CD4-positive, alpha-beta T cell treated with Interleukin-21 for 1 hour (primary cell): Measurements from ENCODE around the gene HAPLN2.

Source experiments
- DNase-seq: peaks from one replicate; pipeline ENCODE4 v3.0.0-alpha.2; 2020

Gene HAPLN2

DNA sequence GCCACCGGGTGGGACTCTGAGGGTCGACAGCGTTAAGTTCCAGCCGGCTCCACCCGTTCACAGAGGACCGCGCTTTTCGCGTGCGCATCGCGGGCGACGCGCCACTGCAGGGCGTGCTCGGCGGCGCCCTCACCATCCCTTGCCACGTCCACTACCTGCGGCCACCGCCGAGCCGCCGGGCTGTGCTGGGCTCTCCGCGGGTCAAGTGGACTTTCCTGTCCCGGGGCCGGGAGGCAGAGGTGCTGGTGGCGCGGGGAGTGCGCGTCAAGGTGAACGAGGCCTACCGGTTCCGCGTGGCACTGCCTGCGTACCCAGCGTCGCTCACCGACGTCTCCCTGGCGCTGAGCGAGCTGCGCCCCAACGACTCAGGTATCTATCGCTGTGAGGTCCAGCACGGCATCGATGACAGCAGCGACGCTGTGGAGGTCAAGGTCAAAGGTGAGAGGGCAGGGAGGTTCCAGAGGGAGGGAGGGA, 27.6 kb downstream of the HAPLN2 start:
- DNase-seq = no peak

DNA sequence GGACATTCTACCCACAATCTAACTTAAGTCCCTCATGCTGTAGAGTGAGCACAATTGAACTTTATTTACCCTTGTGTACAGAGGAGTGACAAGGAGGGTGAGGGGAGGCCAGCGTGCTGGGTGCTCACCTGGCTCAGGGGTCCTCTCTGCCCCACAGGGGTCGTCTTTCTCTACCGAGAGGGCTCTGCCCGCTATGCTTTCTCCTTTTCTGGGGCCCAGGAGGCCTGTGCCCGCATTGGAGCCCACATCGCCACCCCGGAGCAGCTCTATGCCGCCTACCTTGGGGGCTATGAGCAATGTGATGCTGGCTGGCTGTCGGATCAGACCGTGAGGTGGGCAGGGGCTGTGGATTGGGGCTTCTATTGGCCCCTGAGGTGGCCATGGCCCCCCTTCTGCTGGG, 28.1 kb downstream of the HAPLN2 start:
- DNase-seq = no peak

DNA sequence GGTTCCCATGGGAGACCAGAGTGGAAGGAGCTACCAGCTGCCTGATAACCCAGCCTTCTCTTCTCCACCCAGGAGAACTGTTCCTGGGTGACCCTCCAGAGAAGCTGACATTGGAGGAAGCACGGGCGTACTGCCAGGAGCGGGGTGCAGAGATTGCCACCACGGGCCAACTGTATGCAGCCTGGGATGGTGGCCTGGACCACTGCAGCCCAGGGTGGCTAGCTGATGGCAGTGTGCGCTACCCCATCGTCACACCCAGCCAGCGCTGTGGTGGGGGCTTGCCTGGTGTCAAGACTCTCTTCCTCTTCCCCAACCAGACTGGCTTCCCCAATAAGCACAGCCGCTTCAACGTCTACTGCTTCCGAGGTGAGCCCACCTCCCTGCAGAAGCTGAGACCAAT, 29.3 kb downstream of the HAPLN2 start:
- no peak for DNase-seq

DNA sequence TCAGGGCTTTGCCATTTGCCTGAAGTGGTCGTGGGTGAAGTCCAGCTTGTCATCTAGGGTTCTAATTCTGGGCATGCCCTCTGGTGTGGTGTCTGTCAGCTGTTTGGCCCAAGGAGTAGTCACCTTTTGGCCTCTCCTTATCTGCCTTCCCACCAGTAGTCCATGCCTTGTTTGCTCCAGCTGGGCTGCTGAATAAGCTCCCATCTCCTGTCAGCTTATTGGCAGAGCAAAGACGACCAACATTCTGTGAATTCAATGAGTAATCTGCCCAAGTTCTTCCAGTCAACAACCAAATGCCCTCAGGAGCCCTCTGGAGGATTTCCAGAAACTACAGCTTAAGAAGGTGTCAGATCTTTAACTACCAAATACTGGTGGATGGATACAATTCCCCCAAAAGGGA, 29.7 kb downstream of the HAPLN2 start:
- DNase-seq = no peak

DNA sequence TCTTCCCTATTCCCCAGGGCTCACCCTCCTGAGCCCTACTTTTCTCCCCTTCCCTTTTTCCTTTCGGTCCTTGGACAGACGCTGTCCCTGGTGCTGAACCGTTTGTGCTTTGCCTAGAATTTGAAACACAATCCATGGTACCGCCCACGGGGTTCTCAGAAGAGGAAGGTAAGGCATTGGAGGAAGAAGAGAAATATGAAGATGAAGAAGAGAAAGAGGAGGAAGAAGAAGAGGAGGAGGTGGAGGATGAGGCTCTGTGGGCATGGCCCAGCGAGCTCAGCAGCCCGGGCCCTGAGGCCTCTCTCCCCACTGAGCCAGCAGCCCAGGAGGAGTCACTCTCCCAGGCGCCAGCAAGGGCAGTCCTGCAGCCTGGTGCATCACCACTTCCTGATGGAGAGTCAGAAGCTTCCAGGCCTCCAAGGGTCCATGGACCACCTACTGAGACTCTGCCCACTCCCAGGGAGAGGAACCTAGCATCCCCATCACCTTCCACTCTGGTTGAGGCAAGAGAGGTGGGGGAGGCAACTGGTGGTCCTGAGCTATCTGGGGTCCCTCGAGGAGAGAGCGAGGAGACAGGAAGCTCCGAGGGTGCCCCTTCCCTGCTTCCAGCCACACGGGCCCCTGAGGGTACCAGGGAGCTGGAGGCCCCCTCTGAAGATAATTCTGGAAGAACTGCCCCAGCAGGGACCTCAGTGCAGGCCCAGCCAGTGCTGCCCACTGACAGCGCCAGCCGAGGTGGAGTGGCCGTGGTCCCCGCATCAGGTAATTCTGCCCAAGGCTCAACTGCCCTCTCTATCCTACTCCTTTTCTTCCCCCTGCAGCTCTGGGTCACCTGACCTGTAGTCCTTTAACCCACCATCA, 33.1 kb downstream of the HAPLN2 start:
- DNase-seq = no peak

DNA sequence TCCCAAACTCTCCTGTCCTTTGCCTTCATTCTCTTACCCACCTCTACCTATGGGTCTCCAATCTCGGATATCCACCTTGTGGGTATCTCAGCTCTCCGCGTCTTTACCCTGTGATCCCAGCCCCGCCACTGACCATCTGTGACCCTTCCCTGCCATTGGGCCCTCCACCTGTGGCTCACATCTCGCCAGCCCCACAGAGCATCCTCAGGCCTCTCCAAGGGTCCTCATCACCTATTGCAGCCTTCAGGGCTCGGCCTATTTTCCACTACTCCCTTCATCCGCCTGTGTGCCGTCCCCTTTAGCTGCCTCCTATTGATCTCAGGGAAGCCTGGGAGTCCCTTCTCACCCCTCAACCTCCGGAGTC, 33.8 kb downstream of the HAPLN2 start:
- DNase-seq = no peak

DNA sequence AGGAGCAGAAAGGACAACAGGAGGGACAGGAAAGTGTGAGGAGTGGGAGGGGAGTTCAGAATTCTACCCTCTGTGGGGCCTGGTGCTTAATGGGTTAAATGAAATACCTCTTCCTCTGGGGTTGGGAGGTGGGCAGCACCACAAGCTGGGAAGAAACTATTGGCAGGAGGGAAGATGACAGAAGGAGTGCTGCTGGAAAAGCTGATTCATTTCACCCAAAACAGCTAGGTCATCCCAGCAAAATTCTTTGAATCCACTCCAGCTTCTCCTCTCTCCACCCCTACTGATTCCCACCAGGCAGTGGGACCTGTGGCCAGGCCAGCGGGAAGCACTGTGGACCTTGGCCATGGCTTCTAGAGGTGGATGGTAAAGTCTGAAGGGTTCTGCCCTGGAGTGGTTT, 35.5 kb downstream of the HAPLN2 start:
- no peak for DNase-seq

DNA sequence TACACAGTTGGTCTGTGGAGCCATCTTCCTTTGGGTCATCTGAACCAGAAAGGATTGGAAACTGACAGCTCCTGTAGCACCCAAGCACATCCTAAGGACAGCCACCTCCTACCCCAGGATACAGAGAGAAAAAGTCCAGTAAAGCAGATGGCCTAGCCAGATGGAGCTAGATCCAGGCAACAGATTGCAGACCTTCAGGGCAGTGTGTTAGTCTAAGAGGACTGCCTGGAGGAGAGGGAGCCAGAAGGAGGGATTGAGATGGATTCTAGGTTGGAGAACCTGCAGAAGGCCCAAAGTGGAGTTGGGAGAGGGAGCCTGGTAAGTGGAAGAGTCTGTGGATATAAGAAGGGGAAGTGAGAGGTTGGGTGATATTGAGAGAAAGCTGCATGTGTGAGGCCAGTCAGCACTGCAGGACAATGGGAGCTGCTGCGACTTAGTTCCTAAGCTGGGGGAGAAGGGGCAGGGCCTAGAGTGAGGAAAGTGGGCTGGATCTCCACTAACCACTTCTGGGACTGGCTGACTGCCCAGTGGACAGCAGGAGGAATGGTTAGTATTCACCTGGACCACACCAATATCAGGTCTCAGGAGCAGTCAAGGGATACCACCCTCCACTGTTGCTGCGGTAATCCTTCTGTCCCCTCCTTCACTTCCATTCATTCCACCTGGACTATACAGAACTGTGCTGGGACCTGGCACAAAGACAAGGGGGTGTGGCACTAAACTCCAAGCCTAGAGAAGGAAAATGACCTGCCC, 36.1 kb downstream of the HAPLN2 start:
- no peak for DNase-seq

DNA sequence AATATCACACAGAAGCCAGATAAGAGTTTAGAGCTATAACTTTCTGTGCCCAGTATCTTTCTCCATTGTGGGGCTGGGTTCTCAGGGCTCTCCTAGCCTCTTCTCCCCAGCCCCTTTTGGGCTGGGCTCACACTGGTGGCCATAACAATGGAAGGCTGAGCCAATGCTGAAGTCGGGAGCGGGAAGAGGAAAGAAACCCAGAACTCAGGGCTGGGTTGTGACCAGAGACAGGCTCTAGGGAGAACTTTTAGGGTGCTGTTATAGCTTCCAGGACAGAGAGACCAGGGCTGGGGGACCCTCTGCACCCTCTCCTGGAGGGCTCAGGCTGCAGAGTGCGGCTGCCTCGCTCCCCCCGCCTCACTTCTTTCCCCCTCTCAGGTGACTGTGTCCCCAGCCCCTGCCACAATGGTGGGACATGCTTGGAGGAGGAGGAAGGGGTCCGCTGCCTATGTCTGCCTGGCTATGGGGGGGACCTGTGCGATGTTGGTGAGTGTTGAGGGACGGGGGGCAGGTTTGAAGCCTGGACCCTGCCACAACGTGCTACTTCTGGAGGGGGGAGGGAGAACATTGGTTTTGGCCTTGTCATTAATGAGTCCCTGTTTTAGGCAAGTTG, 36.8 kb downstream of the HAPLN2 start:
- no peak for DNase-seq

DNA sequence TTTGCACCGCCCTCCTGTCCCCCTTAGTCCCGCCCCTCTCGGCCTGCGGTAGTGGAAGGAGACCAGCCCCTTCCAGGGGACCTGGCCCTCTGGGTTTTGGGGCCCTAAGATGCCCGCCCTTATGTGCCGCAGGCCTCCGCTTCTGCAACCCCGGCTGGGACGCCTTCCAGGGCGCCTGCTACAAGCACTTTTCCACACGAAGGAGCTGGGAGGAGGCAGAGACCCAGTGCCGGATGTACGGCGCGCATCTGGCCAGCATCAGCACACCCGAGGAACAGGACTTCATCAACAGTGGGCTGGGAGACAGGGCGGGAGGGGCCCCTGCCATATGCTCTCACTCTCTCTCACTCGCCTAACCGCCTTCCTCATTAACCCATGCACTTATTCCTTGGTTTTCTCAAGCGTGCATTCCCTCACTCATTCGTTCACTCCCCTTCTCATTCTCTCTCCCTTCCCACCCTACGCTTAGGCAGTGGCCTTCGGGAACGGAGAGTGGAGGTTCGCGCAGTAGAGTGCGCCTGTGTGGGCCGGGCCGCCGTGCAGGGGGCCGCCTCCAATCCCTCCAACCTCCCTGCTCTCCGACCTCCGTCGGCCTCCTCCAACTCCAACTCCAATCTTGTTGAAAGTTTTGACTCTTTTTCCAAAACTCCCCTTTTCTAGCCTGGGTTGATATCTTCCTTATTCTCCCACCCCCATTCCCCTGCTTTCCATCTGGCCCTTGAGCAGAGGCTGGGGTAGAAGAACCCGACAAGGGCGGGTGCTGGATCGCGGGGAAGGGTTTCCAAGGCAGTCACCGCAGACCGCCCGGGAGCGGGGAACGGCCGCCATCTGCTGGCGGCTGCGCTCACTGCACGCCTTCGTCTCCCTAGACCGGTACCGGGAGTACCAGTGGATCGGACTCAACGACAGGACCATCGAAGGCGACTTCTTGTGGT, 37.9 kb downstream of the HAPLN2 start:
- peak; percentile 76 for DNase-seq

DNA sequence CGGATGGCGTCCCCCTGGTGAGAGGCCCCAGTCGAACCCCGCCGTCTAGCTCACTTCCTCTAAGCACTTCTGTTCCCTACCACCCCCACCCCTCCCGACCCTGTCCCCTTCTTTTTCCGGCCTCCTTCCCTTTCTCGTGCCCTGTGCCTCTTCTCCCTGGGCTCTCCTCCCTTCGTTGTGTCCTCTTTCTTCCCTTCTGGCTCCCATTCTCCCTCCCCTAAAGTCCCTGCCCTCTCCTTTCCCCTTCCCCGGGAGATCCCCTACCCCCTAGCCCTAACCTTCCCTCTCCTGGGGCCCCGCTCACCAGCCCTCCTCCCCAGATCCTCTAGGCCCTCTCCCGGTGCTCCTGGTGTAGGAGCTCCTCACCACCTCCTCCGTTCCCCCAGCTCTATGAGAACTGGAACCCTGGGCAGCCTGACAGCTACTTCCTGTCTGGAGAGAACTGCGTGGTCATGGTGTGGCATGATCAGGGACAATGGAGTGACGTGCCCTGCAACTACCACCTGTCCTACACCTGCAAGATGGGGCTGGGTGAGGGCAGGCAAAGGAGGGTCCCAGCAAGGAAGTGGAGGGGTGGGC, 38.6 kb downstream of the HAPLN2 start:
- DNase-seq = no peak

DNA sequence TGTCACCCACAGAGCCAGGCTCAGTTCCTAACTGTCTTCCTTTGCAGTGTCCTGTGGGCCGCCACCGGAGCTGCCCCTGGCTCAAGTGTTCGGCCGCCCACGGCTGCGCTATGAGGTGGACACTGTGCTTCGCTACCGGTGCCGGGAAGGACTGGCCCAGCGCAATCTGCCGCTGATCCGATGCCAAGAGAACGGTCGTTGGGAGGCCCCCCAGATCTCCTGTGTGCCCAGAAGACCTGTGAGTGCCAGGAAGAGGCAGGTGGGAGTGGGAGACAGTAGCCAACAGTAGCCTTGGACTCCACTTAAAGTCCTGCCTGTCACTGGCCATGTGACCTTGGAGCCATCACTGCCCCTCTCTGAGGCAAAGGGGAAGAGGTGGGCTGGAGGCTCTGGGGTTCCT, 39.3 kb downstream of the HAPLN2 start:
- no peak for DNase-seq

DNA sequence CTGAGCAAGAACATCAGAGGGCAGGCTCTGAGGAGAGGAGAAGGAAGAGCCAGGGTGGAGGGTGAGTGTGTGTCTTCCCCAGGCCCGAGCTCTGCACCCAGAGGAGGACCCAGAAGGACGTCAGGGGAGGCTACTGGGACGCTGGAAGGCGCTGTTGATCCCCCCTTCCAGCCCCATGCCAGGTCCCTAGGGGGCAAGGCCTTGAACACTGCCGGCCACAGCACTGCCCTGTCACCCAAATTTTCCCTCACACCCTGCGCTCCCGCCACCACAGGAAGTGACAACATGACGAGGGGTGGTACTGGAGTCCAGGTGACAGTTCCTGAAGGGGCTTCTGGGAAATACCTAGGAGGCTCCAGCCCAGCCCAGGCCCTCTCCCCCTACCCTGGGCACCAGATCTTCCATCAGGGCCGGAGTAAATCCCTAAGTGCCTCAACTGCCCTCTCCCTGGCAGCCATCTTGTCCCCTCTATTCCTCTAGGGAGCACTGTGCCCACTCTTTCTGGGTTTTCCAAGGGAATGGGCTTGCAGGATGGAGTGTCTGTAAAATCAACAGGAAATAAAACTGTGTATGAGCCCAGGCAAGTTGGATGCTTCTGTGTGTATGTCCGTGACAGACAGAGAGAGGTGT, 39.8 kb downstream of the HAPLN2 start:
- no peak for DNase-seq

DNA sequence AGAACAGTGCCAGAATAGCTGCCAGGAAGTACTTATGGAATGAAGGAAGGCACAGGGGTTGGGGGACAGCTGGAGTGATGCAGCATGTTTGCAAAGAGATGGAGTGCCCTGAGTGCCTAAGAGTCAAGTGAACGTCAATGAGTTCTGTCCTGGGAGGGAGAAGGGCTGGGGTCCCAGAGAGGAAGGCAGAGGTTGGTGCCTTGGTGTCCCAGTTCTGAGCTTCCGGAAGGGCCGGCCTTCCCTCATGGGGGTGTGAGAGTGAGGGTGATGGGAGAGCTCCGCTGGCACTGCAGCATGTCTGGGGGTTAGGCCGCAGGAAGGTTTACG, 40.4 kb downstream of the HAPLN2 start:
- DNase-seq = no peak

DNA sequence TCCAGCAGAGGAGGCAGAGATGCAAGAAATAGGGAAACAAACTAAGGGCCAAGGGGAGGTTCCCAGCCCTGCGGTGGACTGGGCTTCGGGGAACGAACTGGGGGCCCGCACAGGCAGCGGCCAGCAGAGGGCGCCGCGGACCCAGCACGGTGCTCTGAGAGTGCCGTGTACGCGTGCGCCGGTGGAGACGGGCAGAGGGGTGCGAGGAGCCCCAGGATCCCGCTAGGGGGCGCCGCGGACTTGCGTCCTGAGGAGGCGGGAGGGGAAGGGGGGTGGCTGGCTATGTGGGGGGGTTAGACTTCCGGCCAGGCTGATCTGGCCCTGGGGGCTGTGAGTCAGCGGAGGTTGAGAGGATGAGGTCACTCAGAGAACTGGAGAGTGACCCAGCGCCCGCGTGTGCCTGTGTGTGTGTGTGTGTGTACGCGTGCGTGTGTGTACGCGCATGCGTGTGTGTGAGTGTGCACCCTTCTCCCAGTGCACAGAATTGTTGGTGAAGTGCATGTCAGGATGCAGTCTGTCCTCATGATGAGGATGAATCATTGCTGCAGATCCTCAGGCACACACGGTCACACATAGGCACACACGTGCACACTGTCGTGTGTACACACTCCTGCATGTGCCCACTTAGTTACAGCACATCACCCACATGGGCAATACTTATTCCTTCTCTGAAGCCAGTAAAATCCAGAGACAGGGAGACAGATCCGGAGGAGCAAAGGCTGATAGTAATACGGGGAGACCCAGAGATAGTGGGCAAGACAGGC, 41.0 kb downstream of the HAPLN2 start:
- DNase-seq = peak; percentile 92

DNA sequence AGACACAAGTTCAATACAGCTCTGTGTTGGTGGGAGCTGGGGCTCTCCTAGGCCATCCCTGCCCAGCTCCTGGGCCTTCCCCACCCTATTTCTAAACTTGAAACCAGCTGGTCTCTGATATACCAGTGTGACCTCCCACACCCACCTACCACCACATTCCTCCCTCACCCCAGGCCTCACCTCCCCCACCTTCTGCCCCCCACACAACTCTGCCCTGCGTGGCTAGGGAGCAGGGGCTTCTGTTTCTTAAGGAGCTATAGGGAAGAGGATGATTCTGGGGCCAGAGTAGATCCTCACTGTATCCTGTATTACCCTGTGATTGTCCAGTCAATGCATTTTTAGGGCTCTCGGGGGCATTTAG, 41.5 kb downstream of the HAPLN2 start:
- no peak for DNase-seq

DNA sequence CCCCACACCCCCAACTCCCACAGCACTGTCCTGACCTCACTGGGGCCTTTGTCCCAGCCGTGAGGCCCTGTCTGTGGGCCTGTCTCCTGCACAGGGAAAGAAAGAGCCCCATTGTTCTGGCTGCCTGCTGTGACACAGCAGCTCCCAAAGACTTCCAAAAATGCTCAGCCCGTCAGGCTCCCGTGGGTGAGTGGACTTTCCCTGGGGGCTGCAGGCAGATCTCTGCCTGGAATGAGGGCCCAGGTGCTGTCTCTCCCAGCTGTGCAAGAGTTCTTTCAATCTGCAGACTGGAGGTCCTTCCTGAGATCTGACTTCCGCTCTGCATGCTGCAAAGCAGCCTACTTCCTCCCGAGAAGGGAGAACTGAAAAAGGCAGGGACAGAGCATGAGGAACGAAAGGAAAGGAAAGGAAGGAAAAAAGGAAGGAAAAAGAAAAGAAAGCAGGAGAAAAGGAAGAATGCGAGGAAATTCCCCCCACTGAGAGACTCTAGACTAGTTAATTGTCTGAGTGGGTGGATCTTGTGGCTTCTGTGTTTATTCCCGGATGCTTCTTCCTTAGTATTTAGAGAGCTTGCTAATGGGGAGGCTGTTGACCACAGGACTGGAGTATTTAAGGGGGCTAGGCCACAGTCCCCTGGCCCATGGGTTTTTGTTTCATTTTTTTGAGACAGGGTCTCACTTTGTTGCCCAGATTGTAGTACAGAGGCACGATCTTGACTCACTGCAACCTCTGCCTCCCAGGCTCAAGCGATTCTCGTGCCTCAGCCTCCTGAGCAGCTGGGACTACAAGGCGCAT, 43.0 kb downstream of the HAPLN2 start:
- no peak for DNase-seq

DNA sequence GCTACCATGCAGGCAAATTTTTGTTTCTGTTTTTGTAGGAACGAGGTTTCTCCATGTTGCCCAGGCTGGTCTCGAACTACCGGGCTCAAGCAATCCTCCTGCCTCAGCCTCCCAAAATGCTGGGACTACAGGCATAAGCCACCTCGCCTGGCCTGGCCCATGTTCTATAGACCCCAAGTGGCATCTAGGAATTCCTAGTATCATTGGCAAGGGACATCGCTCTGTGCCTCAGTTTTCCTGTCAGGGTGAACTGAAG, 43.5 kb downstream of the HAPLN2 start:
- no peak for DNase-seq

DNA sequence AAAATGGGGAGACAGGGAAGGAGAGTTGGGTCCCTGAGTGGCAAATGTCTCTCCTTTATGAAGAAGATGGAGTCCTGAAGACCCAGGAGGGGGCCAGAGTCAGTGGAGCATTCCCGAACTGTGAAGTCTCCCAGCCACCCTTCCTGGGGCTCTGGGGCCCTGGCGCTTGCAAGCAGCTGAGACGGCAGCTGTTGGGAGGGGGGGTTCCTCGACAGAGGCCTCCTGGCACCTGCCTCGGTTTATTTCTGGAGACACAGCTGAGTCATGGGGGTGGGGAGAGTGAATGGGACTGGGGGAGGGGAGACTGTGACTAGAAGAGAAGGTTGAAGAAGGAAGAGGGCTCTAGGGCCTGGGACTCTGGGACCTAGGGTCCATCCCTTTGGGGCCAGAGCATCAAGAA, 44.0 kb downstream of the HAPLN2 start:
- DNase-seq = no peak

DNA sequence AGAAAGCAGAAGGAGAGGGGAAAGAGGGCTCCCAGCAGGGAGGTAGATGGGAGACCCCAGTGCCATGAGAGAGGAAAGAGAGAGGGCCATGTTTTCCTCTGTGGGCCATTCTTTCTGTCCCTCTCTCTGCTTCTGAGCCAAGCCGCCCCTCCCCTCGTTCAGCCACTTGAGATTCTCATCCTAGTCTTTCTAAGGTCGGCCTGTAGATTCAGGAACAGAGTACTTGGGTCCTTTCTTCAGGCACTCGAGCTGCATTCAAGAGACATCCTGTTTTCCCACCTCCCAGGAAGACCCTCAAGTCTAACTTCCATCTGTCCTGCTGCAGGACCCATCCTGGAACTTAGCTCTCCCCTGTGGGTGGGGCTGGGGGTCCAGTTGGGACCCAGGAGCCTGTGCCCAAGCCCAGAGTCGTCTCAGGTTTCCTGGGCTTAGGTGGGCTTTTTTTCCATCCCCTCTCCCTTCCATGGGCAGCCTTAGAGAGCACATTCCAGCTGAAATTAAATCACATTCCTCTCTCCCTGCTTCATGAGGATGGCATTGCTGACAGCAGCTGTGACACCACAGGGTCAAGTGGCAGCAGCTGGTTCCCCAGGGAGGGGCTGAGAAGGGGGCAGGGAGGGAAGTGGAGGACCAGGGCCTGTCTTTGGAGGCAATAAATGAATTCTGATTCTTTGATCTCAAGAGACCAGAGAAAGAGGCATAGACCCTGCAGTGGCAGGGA, 45.0 kb downstream of the HAPLN2 start:
- no peak for DNase-seq
